Loucy (cell line): ENCODE measurements around the gene KIF21A.

Experiments used
- EZH2phosphoT487 ChIP-seq: fragments of 200-600 bp; IDR thresholded peaks from 2 replicates; pipeline ENCODE4 v1.6.1; 2018; ENCODE audit warnings: antibody characterized with exemption, mild to moderate bottlenecking, moderate library complexity, borderline replicate concordance
- TF ChIP-seq, protein P1 (sequence below): fragments of 200-600 bp; sonication (generic); conservative IDR thresholded peaks from 2 replicates; pipeline ENCODE4 v1.5.1; 2014; ENCODE audit warnings: mild to moderate bottlenecking, antibody characterized with exemption, low read length

DNA sequence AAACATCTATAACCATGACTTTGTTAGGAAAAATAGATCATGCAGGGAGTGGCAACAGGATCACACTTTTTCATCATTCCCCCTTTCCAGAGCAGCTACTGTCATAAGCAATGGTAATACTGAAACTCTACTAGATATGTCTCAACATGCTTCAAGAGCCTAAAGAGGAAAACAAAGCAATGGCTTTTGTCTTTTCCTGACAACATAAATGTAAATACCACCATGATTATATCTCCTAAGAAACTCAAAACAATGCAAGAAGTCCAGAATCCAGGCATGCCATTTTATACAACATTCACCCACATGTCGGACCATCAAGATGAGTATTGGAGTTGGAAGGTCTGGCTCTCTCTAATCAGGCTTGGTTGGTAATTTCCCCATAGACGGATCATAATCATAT is 78.7 kb downstream of the KIF21A start:
- TF ChIP-seq, protein P1, sequence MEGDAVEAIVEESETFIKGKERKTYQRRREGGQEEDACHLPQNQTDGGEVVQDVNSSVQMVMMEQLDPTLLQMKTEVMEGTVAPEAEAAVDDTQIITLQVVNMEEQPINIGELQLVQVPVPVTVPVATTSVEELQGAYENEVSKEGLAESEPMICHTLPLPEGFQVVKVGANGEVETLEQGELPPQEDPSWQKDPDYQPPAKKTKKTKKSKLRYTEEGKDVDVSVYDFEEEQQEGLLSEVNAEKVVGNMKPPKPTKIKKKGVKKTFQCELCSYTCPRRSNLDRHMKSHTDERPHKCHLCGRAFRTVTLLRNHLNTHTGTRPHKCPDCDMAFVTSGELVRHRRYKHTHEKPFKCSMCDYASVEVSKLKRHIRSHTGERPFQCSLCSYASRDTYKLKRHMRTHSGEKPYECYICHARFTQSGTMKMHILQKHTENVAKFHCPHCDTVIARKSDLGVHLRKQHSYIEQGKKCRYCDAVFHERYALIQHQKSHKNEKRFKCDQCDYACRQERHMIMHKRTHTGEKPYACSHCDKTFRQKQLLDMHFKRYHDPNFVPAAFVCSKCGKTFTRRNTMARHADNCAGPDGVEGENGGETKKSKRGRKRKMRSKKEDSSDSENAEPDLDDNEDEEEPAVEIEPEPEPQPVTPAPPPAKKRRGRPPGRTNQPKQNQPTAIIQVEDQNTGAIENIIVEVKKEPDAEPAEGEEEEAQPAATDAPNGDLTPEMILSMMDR = no peak
- no peak for TF ChIP-seq EZH2phosphoT487
